Measurements from ENCODE around the gene RFTN1. TPM values are rescaled to one million over a fixed set of nuclear protein-coding genes. Genes with fewer than 3 reads are reported as not detected.

The RFTN1 gene
- total and polyA plus RNA-seq, 2 experiments from 2014 or later, result 3.3 to 7.2 TPM

GRCh38 chr3:16509721-16510619, 3.5 kb downstream of the RFTN1 start:
- H3K27me3 Mint-ChIP-seq (ENCODE audit: insufficient read depth, low read depth, poor library complexity), result peaks cover 44% of the 10 kb centered on the region
- no peak overlapping the region for H3K4me2 ChIP-seq

More at GRCh38 chr3:16509721-16510619, 3.5 kb downstream of the RFTN1 start:
- Histone ChIP-seq H2AFZ (peak overlapping the region; percentile 61; the same call in 1 of the 2 replicates), H3F3A (replicated peaks; ENCODE audit: low read depth) (peaks cover 5% of the 10 kb centered on the region), H3K36me3 (ENCODE audit: insufficient read depth) (no peaks in the 10 kb centered on the region), H3K27ac (ENCODE audit: low read depth) (no peak overlapping the region), H3K27me3 (ENCODE audit: insufficient read depth) (peaks cover 50% of the 10 kb centered on the region), H3K79me2 (replicated peaks; ENCODE audit: insufficient read depth) (no peaks in the 10 kb centered on the region), H4K20me1 (replicated peaks; ENCODE audit: insufficient read depth) (no peaks in the 10 kb centered on the region), H3K9me2 (ENCODE audit: insufficient read depth) (no peaks in the 10 kb centered on the region), H3K4me1 (ENCODE audit: insufficient read depth) (peaks cover 31% of the 10 kb centered on the region), H3K4me3 (no peak overlapping the region)
- H3K4me3 Mint-ChIP-seq, result no peak overlapping the region
- no peaks in the 10 kb centered on the region for H3K9me3 Mint-ChIP-seq
- H3K27ac Mint-ChIP-seq, result no peak overlapping the region
- TF ChIP-seq ZNF462 (CRISPR knock-in tag; IDR thresholded peaks at IDR 0.05) (no peak), POLR2AphosphoS5 (IDR thresholded peaks at IDR 0.05; ENCODE audit: low read depth) (no peak), JUNB (IDR thresholded peaks at IDR 0.05; ENCODE audit: unreplicated experiment) (no peak), EZH2 (IDR thresholded peaks at IDR 0.05; ENCODE audit: low read depth, unreplicated experiment) (no peak), CREB1 (CRISPR knock-in tag; IDR thresholded peaks at IDR 0.05; ENCODE audit: low read depth) (no peak), STAT1 (IDR thresholded peaks at IDR 0.05; ENCODE audit: unreplicated experiment) (no peak)
- TF ChIP-seq, protein P1, sequence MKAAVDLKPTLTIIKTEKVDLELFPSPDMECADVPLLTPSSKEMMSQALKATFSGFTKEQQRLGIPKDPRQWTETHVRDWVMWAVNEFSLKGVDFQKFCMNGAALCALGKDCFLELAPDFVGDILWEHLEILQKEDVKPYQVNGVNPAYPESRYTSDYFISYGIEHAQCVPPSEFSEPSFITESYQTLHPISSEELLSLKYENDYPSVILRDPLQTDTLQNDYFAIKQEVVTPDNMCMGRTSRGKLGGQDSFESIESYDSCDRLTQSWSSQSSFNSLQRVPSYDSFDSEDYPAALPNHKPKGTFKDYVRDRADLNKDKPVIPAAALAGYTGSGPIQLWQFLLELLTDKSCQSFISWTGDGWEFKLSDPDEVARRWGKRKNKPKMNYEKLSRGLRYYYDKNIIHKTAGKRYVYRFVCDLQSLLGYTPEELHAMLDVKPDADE (IDR thresholded peaks at IDR 0.05), result no peak
- H3K36me3 Mint-ChIP-seq (ENCODE audit: low read depth), result no peaks in the 10 kb centered on the region
- no peak for DNase-seq (ENCODE audit: low spot score)
- no peak for ATAC-seq
- peaks cover 32% of the 10 kb centered on the region for H3K4me1 Mint-ChIP-seq

Data from GM23338 (cell line).